ENCODE measurements around the gene MED27. TPM values are rescaled to one million over a fixed set of nuclear protein-coding genes. Genes with fewer than 3 reads are reported as not detected.

Gene MED27
- total RNA-seq, 1 experiment from 2014 or later: 38.4 TPM

DNA sequence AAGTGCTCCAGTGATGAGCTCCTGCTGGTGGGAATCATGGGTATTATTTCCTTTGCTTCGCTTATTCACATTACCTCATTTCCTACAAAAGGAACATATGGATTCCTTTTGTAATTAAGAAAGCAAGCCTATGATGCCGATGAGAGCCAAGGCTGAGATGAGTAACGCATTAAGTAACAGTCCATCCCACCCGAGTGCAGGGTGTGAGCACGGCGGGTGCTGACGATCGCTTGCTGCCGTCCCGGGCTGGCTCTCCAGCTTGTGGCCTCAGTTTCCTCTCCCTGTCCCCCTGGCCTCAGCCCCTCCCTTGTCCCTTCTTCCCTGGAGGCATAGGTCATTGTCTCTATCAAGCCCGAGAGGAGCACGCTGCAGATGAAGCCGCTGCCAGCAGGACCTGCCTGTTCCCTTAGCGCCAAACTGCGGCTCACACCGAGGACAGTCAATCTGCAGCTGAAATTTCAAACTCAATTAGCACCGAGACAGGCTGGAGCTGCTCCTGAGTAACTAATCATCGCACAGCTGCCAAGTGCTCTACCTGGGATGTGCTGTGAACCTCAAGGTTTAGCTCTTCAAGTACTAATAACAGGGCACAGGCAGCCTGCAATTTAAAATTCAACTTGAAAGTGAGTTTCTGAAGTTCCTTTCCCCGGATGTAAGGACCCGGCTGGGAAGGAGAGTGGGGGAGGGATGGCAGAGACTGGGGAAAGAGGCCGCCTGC is 224.6 kb downstream of the MED27 start:
- H3K27me3 ChIP-seq (ENCODE audit: low read length): no peaks in the 10 kb centered on the region
- H3K9me3 ChIP-seq (ENCODE audit: low read length): no peaks in the 10 kb centered on the region
- no peaks in the 10 kb centered on the region for H4K20me1 ChIP-seq (ENCODE audit: low read length)
- ATAC-seq (no peak), DNase-seq (no peak)
- H3K4me1 ChIP-seq (ENCODE audit: insufficient read depth, low read length): no peaks in the 10 kb centered on the region
- ChIA-PET POLR2A (ENCODE audit: unreplicated experiment) (no interaction called here), CTCF (no interaction called here)
- H3K9me2 ChIP-seq (replicated peaks; ENCODE audit: low read length): no peaks in the 10 kb centered on the region
- no peaks in the 10 kb centered on the region for H3F3A ChIP-seq (ENCODE audit: low read length, unreplicated experiment)
- H3K36me3 ChIP-seq (ENCODE audit: low read depth, low read length): no peaks in the 10 kb centered on the region
- H3K27ac ChIP-seq (ENCODE audit: low read length): no peak overlapping the region
- no peak overlapping the region for H3K4me3 ChIP-seq (ENCODE audit: low read length)
- no peak overlapping the region for H3K4me2 ChIP-seq (ENCODE audit: low read length)
- H2AFZ ChIP-seq (ENCODE audit: low read length): no peak overlapping the region
- BruUV-seq (replicated peaks): no TSS peak
- intact Hi-C loops (cut with micrococcal nuclease): no loop called here
- no peaks in the 10 kb centered on the region for H3K79me2 ChIP-seq (ENCODE audit: low read length)
- TF ChIP-seq, protein P1, sequence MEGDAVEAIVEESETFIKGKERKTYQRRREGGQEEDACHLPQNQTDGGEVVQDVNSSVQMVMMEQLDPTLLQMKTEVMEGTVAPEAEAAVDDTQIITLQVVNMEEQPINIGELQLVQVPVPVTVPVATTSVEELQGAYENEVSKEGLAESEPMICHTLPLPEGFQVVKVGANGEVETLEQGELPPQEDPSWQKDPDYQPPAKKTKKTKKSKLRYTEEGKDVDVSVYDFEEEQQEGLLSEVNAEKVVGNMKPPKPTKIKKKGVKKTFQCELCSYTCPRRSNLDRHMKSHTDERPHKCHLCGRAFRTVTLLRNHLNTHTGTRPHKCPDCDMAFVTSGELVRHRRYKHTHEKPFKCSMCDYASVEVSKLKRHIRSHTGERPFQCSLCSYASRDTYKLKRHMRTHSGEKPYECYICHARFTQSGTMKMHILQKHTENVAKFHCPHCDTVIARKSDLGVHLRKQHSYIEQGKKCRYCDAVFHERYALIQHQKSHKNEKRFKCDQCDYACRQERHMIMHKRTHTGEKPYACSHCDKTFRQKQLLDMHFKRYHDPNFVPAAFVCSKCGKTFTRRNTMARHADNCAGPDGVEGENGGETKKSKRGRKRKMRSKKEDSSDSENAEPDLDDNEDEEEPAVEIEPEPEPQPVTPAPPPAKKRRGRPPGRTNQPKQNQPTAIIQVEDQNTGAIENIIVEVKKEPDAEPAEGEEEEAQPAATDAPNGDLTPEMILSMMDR (conservative IDR thresholded peaks at IDR 0.05; ENCODE audit: low read depth, low read length): no peak
- TF ChIP-seq EZH2 (IDR thresholded peaks at IDR 0.05; ENCODE audit: low read length, unreplicated experiment) (no peak), EZH2phosphoT487 (IDR thresholded peaks at IDR 0.05; ENCODE audit: borderline replicate concordance, low read length) (no peak)
- H3K9ac ChIP-seq (ENCODE audit: low read length): no peak overlapping the region

DNA sequence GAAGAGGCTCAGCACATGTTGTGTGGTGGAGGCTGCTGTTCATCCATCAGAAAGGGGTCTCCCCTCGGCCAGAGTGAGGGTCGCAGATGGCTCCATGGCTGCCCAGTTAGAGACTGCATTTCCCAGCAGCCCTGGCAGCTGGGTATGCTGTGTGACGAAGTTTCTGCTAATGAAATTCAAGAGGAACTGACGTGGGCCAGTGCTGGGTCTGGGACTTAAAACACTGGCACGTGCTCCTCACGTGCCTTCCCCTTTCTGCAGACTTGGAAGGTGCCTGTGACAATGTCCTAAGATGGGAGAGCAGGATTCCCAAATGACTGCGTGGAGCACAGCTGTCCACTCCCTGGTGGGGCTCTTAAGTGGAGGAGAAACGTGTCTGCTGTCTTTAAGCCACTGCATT is 225.3 kb downstream of the MED27 start:
- CTCF ChIA-PET: no interaction called here

DNA sequence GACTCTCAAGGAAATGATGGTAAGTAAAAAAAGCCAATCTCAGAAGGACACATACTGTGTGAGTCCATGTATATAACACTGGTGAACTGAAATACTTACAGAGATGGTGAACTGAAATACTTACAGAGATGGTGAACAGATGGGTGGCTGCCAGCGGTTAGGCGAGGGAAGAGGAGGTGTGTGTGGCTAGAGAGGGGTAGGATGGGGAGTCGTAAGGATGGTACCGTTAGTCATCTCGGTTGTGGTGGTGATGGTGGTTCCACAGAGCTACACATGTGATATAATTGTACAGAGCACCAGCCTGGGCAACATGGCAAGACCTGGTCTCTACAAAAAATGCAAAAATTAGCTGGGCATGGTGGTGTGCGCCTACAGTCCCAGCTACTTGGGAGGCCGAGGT is 226.2 kb downstream of the MED27 start:
- no peaks in the 10 kb centered on the region for H3K27me3 ChIP-seq (ENCODE audit: low read length)
- CTCF ChIA-PET: no interaction called here

More for the DNA sequence above, 225.3 kb downstream of the MED27 start:
- no TSS peak for BruUV-seq (replicated peaks)
- H3K27ac ChIP-seq (ENCODE audit: low read length): no peak overlapping the region
- TF ChIP-seq, protein P1 (conservative IDR thresholded peaks at IDR 0.05; ENCODE audit: low read depth, low read length): no peak
- TF ChIP-seq EZH2 (IDR thresholded peaks at IDR 0.05; ENCODE audit: low read length, unreplicated experiment): no peak
- TF ChIP-seq EZH2phosphoT487 (IDR thresholded peaks at IDR 0.05; ENCODE audit: borderline replicate concordance, low read length): no peak
- intact Hi-C loops (cut with micrococcal nuclease): no loop called here
- H3K4me2 ChIP-seq (ENCODE audit: low read length): no peak overlapping the region
- no peak overlapping the region for H2AFZ ChIP-seq (ENCODE audit: low read length)
- no peaks in the 10 kb centered on the region for H3K9me2 ChIP-seq (replicated peaks; ENCODE audit: low read length)
- H3K4me3 ChIP-seq (ENCODE audit: low read length): no peak overlapping the region
- DNase-seq (no peak), ATAC-seq (no peak)
- no peaks in the 10 kb centered on the region for H3K79me2 ChIP-seq (ENCODE audit: low read length)
- no peaks in the 10 kb centered on the region for H3K27me3 ChIP-seq (ENCODE audit: low read length)
- no peaks in the 10 kb centered on the region for H3F3A ChIP-seq (ENCODE audit: low read length, unreplicated experiment)
- no peaks in the 10 kb centered on the region for H3K4me1 ChIP-seq (ENCODE audit: insufficient read depth, low read length)
- H3K36me3 ChIP-seq (ENCODE audit: low read depth, low read length): no peaks in the 10 kb centered on the region
- H3K9ac ChIP-seq (ENCODE audit: low read length): no peak overlapping the region
- H3K9me3 ChIP-seq (ENCODE audit: low read length): no peaks in the 10 kb centered on the region
- no peaks in the 10 kb centered on the region for H4K20me1 ChIP-seq (ENCODE audit: low read length)
- POLR2A ChIA-PET (ENCODE audit: unreplicated experiment): no interaction called here

More for the DNA sequence above, 226.2 kb downstream of the MED27 start:
- no peak for ATAC-seq
- Histone ChIP-seq H3K4me2 (ENCODE audit: low read length) (no peak overlapping the region), H3K79me2 (ENCODE audit: low read length) (no peaks in the 10 kb centered on the region), H3K4me1 (ENCODE audit: insufficient read depth, low read length) (no peaks in the 10 kb centered on the region), H3K9me2 (replicated peaks; ENCODE audit: low read length) (no peaks in the 10 kb centered on the region), H3F3A (ENCODE audit: low read length, unreplicated experiment) (no peaks in the 10 kb centered on the region), H3K27ac (ENCODE audit: low read length) (no peak overlapping the region), H3K9me3 (ENCODE audit: low read length) (no peaks in the 10 kb centered on the region), H2AFZ (ENCODE audit: low read length) (no peak overlapping the region), H4K20me1 (ENCODE audit: low read length) (no peaks in the 10 kb centered on the region), H3K36me3 (ENCODE audit: low read depth, low read length) (no peaks in the 10 kb centered on the region), H3K4me3 (ENCODE audit: low read length) (no peak overlapping the region), H3K9ac (ENCODE audit: low read length) (no peak overlapping the region)
- no peak for TF ChIP-seq EZH2 (IDR thresholded peaks at IDR 0.05; ENCODE audit: low read length, unreplicated experiment)
- TF ChIP-seq EZH2phosphoT487 (IDR thresholded peaks at IDR 0.05; ENCODE audit: borderline replicate concordance, low read length): no peak
- TF ChIP-seq, protein P1 (conservative IDR thresholded peaks at IDR 0.05; ENCODE audit: low read depth, low read length): no peak
- intact Hi-C loops (cut with micrococcal nuclease): no loop called here
- no peak for DNase-seq
- POLR2A ChIA-PET (ENCODE audit: unreplicated experiment): no interaction called here
- BruUV-seq (replicated peaks): no TSS peak
